ENCODE results near the gene CFAP74. TPM values are rescaled to one million over a fixed set of nuclear protein-coding genes. Genes with fewer than 3 reads are reported as not detected.

Gene CFAP74
- total and polyA plus RNA-seq, 2 of the 13 experiments (the other 11 are each of a cell fraction or from before 2014, with no cell fraction given) = 0.27 to 0.62 TPM

DNA sequence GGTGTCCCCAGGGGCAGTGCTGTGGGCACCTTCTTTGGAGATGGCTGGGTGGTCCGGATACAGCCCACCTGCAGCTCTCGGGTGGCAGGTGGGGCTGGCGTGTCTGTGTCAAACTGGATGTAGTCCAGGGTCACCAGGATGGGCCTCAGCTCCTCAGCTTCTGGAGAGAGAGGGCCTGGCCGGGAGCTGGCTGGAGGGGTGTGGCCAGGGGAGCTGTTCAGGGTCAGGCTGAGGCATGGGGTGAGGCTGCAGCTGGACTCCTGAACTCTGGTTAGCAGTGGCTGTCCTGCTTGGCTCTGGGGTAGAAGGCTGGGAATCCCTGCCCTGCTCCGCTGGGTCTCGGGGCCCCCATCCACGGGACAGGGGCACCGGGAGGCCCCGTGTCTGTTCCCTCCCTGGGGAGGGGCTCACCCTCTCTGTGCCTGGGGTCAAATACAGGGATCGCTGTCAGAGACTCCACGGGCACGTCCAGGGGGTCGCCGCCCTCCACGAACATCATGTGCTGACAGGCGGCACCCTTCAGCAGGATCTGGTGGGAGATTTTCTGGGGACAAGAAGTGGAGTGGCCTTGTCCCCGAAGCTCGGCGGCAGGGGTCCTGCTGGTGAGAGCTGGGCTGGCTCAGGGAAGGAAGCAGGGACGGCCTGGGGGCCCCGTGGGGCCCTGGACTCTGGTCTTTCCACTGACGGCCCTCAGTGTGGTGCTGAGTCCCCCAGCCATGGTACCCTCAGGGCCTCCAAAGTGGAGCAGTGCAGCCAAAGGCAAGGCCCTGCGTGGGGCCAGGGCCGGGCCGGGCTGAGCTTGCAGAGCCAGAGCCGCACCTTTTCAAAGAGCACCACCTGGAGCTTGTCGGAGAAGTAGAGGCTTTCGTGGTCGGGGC, 80.4 kb downstream of the CFAP74 start (continued):
- no peak for TF ChIP-seq HOXA9 (CRISPR knock-in tag; IDR thresholded peaks at IDR 0.05; ENCODE audit: borderline replicate concordance)
- no peak for TF ChIP-seq NFIC (IDR thresholded peaks at IDR 0.05; ENCODE audit: low read length)
- TF ChIP-seq ZBTB21 (CRISPR knock-in tag; IDR thresholded peaks at IDR 0.05) = no peak
- TF ChIP-seq ZMAT3 (CRISPR knock-in tag; conservative IDR thresholded peaks at IDR 0.05) = no peak
- peak; percentile 70; the same call in 1 of the 2 replicates for TF ChIP-seq ZBTB10 (CRISPR knock-in tag; IDR thresholded peaks at IDR 0.05; ENCODE audit: borderline replicate concordance)
- no peak for TF ChIP-seq MXD1 (CRISPR knock-in tag; IDR thresholded peaks at IDR 0.05)
- TF ChIP-seq ZNF329 (CRISPR knock-in tag; IDR thresholded peaks at IDR 0.05; ENCODE audit: low read depth) = no peak
- TF ChIP-seq ZNF350 (CRISPR knock-in tag; IDR thresholded peaks at IDR 0.05; ENCODE audit: borderline replicate concordance, low read depth) = peak; percentile 68; the same call in 1 of the 2 replicates
- no peak for TF ChIP-seq ZNF674 (CRISPR knock-in tag; IDR thresholded peaks at IDR 0.05; ENCODE audit: low read depth)
- TF ChIP-seq ZNF496 (CRISPR knock-in tag; IDR thresholded peaks at IDR 0.05; ENCODE audit: insufficient replicate concordance) = no peak
- no peak for TF ChIP-seq ZNF567 (CRISPR knock-in tag; IDR thresholded peaks at IDR 0.05; ENCODE audit: borderline replicate concordance)
- TF ChIP-seq, protein P1, sequence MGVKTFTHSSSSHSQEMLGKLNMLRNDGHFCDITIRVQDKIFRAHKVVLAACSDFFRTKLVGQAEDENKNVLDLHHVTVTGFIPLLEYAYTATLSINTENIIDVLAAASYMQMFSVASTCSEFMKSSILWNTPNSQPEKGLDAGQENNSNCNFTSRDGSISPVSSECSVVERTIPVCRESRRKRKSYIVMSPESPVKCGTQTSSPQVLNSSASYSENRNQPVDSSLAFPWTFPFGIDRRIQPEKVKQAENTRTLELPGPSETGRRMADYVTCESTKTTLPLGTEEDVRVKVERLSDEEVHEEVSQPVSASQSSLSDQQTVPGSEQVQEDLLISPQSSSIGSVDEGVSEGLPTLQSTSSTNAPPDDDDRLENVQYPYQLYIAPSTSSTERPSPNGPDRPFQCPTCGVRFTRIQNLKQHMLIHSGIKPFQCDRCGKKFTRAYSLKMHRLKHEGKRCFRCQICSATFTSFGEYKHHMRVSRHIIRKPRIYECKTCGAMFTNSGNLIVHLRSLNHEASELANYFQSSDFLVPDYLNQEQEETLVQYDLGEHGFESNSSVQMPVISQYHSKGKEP (CRISPR knock-in tag; IDR thresholded peaks at IDR 0.05) = no peak
- TF ChIP-seq ZNF569 (CRISPR knock-in tag; IDR thresholded peaks at IDR 0.05; ENCODE audit: borderline replicate concordance) = no peak; the same call in 1 of the 2 replicates
- TF ChIP-seq, protein P2, sequence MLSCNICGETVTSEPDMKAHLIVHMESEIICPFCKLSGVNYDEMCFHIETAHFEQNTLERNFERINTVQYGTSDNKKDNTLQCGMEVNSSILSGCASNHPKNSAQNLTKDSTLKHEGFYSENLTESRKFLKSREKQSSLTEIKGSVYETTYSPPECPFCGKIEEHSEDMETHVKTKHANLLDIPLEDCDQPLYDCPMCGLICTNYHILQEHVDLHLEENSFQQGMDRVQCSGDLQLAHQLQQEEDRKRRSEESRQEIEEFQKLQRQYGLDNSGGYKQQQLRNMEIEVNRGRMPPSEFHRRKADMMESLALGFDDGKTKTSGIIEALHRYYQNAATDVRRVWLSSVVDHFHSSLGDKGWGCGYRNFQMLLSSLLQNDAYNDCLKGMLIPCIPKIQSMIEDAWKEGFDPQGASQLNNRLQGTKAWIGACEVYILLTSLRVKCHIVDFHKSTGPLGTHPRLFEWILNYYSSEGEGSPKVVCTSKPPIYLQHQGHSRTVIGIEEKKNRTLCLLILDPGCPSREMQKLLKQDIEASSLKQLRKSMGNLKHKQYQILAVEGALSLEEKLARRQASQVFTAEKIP (CRISPR knock-in tag; IDR thresholded peaks at IDR 0.05; ENCODE audit: borderline replicate concordance) = no peak
- TF ChIP-seq ZNF766 (CRISPR knock-in tag; IDR thresholded peaks at IDR 0.05; ENCODE audit: borderline replicate concordance) = no peak
- no peak for TF ChIP-seq SRSF9 (IDR thresholded peaks at IDR 0.05; ENCODE audit: borderline replicate concordance, insufficient read depth, low read depth, low read length, poor library complexity, severe bottlenecking)
- no peak for TF ChIP-seq ZNF260 (CRISPR knock-in tag; IDR thresholded peaks at IDR 0.05; ENCODE audit: borderline replicate concordance, low read depth)
- no peak for TF ChIP-seq TSC22D2 (CRISPR knock-in tag; IDR thresholded peaks at IDR 0.05; ENCODE audit: borderline replicate concordance)
- TF ChIP-seq THYN1 (CRISPR knock-in tag; IDR thresholded peaks at IDR 0.05; ENCODE audit: borderline replicate concordance, low read depth) = no peak
- TF ChIP-seq ZNF143 (CRISPR knock-in tag; IDR thresholded peaks at IDR 0.05) = no peak
- no peak for TF ChIP-seq NCOA5 (CRISPR knock-in tag; IDR thresholded peaks at IDR 0.05)
- no peak for TF ChIP-seq ZNF607 (CRISPR knock-in tag; IDR thresholded peaks at IDR 0.05; ENCODE audit: borderline replicate concordance)

All from HepG2 (cell line).